ENCODE results near the gene THRB.

THRB gene

GRCh38 chr3:24086617-24087404, 407.8 kb downstream of the THRB start:
- TF ChIP-seq CTCF (IDR thresholded peaks at IDR 0.05), result no peak
- no peak overlapping the region for H3K4me2 ChIP-seq (ENCODE audit: low read length)
- no peak overlapping the region for H3K9ac ChIP-seq
- no peaks in the 10 kb centered on the region for H3K9me3 ChIP-seq (ENCODE audit: control insufficient read depth, low read length)
- H3K79me2 ChIP-seq, result no peaks in the 10 kb centered on the region
- H3K27ac ChIP-seq, result no peak overlapping the region
- H3K4me3 ChIP-seq (ENCODE audit: low read depth, low read length), result no peak overlapping the region
- H3K36me3 ChIP-seq (ENCODE audit: control insufficient read depth, insufficient read depth, low read length), result no peaks in the 10 kb centered on the region
- H3K27me3 ChIP-seq (ENCODE audit: control insufficient read depth, insufficient read depth, low read length), result no peaks in the 10 kb centered on the region
- no peaks in the 10 kb centered on the region for H3K4me1 ChIP-seq
- no peak overlapping the region for H2AFZ ChIP-seq

GRCh38 chr3:24086206-24086605, 408.4 kb downstream of the THRB start:
- no peak overlapping the region for H3K4me2 ChIP-seq (ENCODE audit: low read length)

GRCh38 chr3:24072193-24072592, 422.5 kb downstream of the THRB start:
- H3K27ac ChIP-seq, result no peak overlapping the region
- TF ChIP-seq CTCF (IDR thresholded peaks at IDR 0.05), result no peak
- no peak overlapping the region for H3K4me2 ChIP-seq (ENCODE audit: low read length)
- no peak overlapping the region for H3K9ac ChIP-seq
- no peak overlapping the region for H3K4me3 ChIP-seq (ENCODE audit: low read depth, low read length)
- no peaks in the 10 kb centered on the region for H3K79me2 ChIP-seq
- no peaks in the 10 kb centered on the region for H3K9me3 ChIP-seq (ENCODE audit: control insufficient read depth, low read length)
- H3K36me3 ChIP-seq (ENCODE audit: control insufficient read depth, insufficient read depth, low read length), result no peaks in the 10 kb centered on the region
- H2AFZ ChIP-seq, result no peak overlapping the region
- H3K4me1 ChIP-seq, result no peaks in the 10 kb centered on the region
- H3K27me3 ChIP-seq (ENCODE audit: control insufficient read depth, insufficient read depth, low read length), result no peaks in the 10 kb centered on the region

More at GRCh38 chr3:24086206-24086605, 408.4 kb downstream of the THRB start:
- Histone ChIP-seq H3K4me1 (no peaks in the 10 kb centered on the region), H2AFZ (no peak overlapping the region), H3K9me3 (ENCODE audit: control insufficient read depth, low read length) (no peaks in the 10 kb centered on the region), H3K79me2 (no peaks in the 10 kb centered on the region), H3K9ac (no peak overlapping the region), H3K27me3 (ENCODE audit: control insufficient read depth, insufficient read depth, low read length) (no peaks in the 10 kb centered on the region), H3K4me3 (ENCODE audit: low read depth, low read length) (no peak overlapping the region), H3K36me3 (ENCODE audit: control insufficient read depth, insufficient read depth, low read length) (no peaks in the 10 kb centered on the region), H3K27ac (no peak overlapping the region)
- no peak for TF ChIP-seq CTCF (IDR thresholded peaks at IDR 0.05)

GRCh38 chr3:24069045-24069444, 425.6 kb downstream of the THRB start:
- Histone ChIP-seq H3K27ac (no peak overlapping the region), H3K4me2 (ENCODE audit: low read length) (no peak overlapping the region), H3K27me3 (ENCODE audit: control insufficient read depth, insufficient read depth, low read length) (no peaks in the 10 kb centered on the region), H3K79me2 (no peaks in the 10 kb centered on the region), H3K4me1 (no peaks in the 10 kb centered on the region), H2AFZ (no peak overlapping the region), H3K9ac (no peak overlapping the region), H3K9me3 (ENCODE audit: control insufficient read depth, low read length) (no peaks in the 10 kb centered on the region), H3K36me3 (ENCODE audit: control insufficient read depth, insufficient read depth, low read length) (no peaks in the 10 kb centered on the region), H3K4me3 (ENCODE audit: low read depth, low read length) (no peak overlapping the region)
- no peak for TF ChIP-seq CTCF (IDR thresholded peaks at IDR 0.05)

- Histone ChIP-seq H3K4me1 (no peaks in the 10 kb centered on the region), H3K79me2 (no peaks in the 10 kb centered on the region), H3K4me2 (ENCODE audit: low read length) (no peak overlapping the region), H3K27me3 (ENCODE audit: control insufficient read depth, insufficient read depth, low read length) (no peaks in the 10 kb centered on the region), H2AFZ (no peak overlapping the region), H3K4me3 (ENCODE audit: low read depth, low read length) (no peak overlapping the region), H3K9me3 (ENCODE audit: control insufficient read depth, low read length) (no peaks in the 10 kb centered on the region), H3K36me3 (ENCODE audit: control insufficient read depth, insufficient read depth, low read length) (no peaks in the 10 kb centered on the region), H3K9ac (no peak overlapping the region), H3K27ac (no peak overlapping the region)
- no peak for TF ChIP-seq CTCF (IDR thresholded peaks at IDR 0.05)
Measured at GRCh38 chr3:24067483-24067882, 427.2 kb downstream of the THRB start.
